Adipose tissue (tissue), 3 donors: ENCODE data around the gene ARPC1B. TPM values are rescaled to one million over a fixed set of nuclear protein-coding genes. Genes with fewer than 3 reads are reported as not detected.
"Not testable (repeated sequence)": the region's sequence is repeated elsewhere in the genome, so short reads cannot be mapped to it uniquely, and the experiment has no call there.

Source experiments
- H3K27ac ChIP-seq: one replicate; pipeline ENCODE4 v1.5.1; 2013; ENCODE audit warnings: low read depth, low read length
- WGBS, 3 donors: extraction: QIAGEN DNeasy Blood & Tissue Kit; methylation state at CpG; one replicate each; pipeline ENCODE4 v1.1.7; 2013; 5-methylcytosine and 5-hydroxymethylcytosine counted together
- polyA plus RNA-seq, 3 donors: library from polyadenylated mRNA; stranded (reverse); fragments of 200-250 nt; gene quantifications; one replicate each; pipeline ENCODE4 v1.2.3, GENCODE V29; 2013
- donor health status: healthy with polysubstance abuse.
- donor health status: Bipolar disorder and iron deficiency.
- donor health status: healthy.

Gene ARPC1B
- polyA plus RNA-seq, 3 donors, result 62.2 to 282 (median 234) TPM

GRCh38 chr7:99399597-99399996 lies 25.1 kb downstream of the ARPC1B start:
- 76 to 83% (median 76%) methylated on average over 6 of the region's 6 CpGs for WGBS, 3 donors
- H3K27ac ChIP-seq, result no peak overlapping the region

GRCh38 chr7:99402854-99403253 lies 28.3 kb downstream of the ARPC1B start:
- 95 to 100% (median 96%) methylated on average over 2 to 3 of the region's 3 CpGs for WGBS, 3 donors
- H3K27ac ChIP-seq, result no peak overlapping the region

GRCh38 chr7:99403764-99404163 lies 29.2 kb downstream of the ARPC1B start:
- 46 to 93% (median 92%) methylated on average over 5 of the region's 5 CpGs for WGBS, 3 donors

DNA sequence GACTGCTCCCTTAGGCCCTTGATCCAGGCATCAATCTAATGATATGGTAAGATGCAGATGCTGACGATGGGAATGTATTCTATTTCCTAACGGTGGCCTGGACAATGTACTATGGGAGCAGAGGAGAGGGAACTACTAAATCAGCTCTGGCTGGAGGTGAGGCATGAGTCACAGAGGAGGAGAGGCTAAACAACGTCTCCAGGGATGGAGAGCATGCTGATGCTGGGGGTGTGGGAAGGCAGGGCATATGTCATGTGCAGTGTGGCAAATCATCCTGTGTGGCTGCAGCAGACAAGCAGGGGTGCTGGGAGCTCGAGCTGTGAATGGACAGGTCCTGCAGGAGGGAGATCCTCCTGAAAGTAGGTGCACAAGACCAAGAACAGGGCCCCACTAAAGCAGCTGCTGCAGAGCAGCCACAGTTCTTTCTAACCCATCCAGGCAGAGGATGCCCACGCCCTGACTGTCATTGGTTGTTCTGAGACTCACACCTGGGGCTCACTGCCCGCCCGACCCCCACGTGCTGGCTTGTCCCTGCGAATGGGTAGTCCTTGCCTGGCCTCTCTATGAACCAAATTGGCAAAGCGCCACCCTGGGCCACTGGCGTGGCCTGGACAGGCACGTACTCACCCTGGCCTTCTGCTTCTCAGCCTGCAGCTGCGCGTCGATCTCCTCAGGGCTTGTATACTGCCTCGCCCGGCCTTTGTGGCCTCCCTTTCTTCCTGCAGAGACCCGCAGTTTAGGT lies 29.9 kb downstream of the ARPC1B start:
- no peak overlapping the region for H3K27ac ChIP-seq
- WGBS, 3 donors, result 73 to 83% (median 77%) methylated on average over 18 of the region's 18 CpGs

More at GRCh38 chr7:99403764-99404163, 29.2 kb downstream of the ARPC1B start:
- H3K27ac ChIP-seq, result no peak overlapping the region

DNA sequence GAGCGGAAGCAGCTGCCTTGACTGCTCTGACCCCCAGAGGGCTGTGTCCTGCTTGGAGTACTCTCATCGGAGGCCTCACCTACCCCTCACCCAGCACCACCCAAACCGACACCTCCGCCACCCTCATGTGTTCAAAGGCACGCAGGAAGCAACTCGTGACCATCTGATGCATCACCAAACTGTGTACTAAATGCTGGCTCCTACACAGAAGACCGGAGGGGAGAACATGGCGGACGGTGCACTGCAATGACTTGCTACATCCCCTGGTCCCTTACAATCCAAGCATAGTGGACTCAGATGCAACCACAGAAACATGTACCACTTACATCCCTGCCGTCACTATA lies 30.4 kb downstream of the ARPC1B start:
- WGBS, 3 donors, result 89 to 94% (median 94%) methylated on average over 10 of the region's 10 CpGs
- no peak overlapping the region for H3K27ac ChIP-seq

GRCh38 chr7:99406557-99406956 lies 32.0 kb downstream of the ARPC1B start:
- 53 to 65% (median 61%) methylated on average over 1 of the region's 1 CpG for WGBS, 3 donors
- no peak overlapping the region for H3K27ac ChIP-seq

DNA sequence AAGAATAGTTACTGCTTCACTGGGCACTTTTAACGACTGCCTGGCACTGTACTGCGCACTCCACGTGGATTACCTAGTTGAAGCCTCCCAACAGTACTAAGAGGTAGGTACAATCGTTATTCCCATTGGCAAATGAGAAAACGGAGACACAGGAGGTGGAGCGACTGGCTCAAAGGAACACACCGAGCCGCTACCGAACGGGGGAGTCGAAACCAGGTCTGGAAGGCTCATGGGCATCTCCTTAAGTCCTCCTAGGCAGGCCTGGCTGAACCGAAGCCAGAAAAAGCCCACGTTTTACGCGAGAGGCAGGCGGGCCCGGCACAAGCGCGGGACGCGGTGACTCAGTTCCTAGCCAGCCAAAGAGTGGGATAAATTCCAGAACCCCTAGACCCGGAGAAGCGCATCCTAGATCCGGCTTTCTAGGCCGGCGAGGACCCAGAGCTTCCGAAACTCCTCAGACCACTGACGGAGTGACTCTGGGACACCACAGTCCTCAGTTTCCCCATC lies 33.4 kb downstream of the ARPC1B start:
- WGBS, 3 donors, result 0% methylated on average over 28 of the region's 28 CpGs
- H3K27ac ChIP-seq, result peak overlapping the region; percentile 97

DNA sequence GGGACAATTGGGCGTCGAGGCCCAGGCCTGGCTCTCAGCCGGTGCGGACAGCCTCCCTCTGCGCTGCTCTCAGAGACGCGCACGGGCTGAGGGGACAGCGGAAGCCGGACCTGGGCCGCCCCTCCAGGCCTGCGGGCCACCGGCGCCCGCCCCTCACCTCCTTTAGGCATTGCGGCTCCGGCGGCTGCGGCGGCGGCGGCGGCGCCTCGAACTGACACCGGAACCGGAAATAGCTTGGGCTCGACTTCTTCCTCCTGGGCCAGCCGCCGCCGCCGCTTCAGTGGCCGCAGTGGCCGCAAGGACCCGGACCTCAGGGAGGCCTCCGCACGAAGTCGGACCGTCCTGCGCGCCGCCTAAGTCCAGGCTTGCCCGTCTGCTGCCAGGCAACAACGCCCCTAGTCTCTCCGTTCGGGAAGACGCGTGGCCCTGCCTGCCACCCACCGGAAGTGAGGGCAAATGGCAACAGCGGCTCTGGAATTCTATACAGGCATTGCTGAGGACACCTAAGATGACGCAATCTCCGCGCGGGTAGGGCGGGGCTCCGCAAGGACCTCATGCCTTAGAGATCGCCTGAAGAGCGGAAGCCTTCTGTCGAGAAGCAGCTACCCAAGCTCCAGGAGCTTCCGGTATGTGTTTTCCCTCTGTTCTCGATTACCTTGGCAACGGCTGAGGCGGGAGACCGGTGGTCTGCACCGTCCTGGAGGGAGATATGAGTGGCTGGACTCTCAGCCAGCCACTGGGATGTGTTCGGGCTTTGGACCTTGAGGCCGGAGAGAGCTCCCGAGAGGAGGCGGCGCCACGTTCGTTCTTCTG lies 34.1 kb downstream of the ARPC1B start, which contains the start of the genes BUD31 and PDAP1:
TSS of gene BUD31 (plus strand) at position 591 of the 813 bp plus-strand sequence. CDS start 2,124 bp downstream, outside the sequence.
TSS of gene PDAP1 (minus strand) at position 219 of the 813 bp plus-strand sequence. CDS start at position 170, 49 bp downstream.
- WGBS, 3 donors, result 0 to 1% (median 0%) methylated on average over 70 to 72 of the region's 72 CpGs
- peak within 1 kb of the TSS; percentile 97 for H3K27ac ChIP-seq

GRCh38 chr7:99409192-99409572 lies 34.7 kb downstream of the ARPC1B start:
- H3K27ac ChIP-seq, result peak overlapping the region; percentile 97
- 0% methylated on average over 18 of the region's 18 CpGs for WGBS, 3 donors

DNA sequence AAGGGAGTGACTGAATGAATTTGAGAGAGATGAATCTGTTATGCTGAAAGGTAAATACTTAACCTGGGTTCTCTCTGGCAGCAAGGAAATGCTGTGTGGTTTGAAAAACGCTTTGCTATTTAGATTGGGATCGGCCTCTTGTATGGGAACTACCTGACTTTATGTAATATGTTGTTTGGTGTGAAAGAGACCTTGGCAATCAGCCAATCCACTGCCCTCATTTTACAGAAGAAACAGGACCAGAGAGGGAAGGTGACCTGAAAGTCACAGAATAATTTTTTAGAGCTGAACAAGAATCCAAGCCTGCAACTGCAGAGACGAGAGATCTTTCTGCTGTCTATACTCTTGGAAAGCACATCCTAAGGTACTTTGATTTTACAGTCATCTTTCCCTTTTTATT lies 35.3 kb downstream of the ARPC1B start:
- WGBS, 3 donors, result 23 to 36% (median 31%) methylated on average over 3 of the region's 3 CpGs
- H3K27ac ChIP-seq, result no peak overlapping the region

DNA sequence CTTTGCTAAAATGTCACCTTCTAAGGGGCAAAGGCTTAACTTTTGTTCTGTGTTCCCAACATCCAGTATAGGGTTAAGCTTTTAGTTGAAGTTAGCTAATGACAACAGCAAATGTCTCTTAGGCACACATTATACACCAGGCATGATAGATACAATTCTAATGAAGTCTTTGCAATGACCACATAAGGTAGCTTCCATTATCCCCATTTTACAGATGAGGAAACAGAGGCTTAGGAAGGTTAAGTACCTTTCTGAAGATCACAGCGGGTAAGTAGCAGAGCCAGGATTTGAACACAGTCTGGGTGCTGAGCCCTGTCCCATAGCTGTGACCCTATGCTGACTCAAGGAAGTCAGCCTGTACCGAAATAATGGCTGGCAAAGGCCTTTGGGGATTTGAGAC lies 36.1 kb downstream of the ARPC1B start:
- 88 to 97% (median 95%) methylated on average over 2 of the region's 2 CpGs for whole genome bisulfite sequencing, 3 donors
- no peak overlapping the region for H3K27ac ChIP-seq

- WGBS, 3 donors, result 53 to 68% (median 59%) methylated on average over 17 of the region's 17 CpGs
- H3K27ac ChIP-seq, result not testable (repeated sequence)
Observed at GRCh38 chr7:99415513-99416127, 41.1 kb downstream of the ARPC1B start.

DNA sequence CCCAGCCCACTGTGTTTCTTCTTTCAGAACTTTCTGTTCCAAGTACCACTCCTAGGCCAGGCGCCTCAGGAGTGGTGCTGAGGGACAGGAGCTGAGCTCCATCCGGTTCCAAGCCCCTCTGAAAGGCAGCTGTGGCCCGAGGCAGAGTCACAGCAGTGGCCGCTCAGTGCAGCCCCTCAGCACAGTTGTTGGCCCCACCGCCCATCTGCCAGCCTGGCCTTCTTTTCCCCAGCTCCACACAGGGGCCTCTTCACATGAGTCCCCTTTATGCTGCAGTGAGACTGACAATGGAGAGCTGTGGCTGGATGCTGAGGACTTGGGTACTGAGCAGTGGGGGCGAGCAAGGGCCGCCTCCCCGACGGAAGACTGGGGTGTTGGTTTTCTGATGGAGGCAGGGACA lies 43.7 kb downstream of the ARPC1B start:
- no peak overlapping the region for H3K27ac ChIP-seq
- WGBS, 3 donors, result 91 to 93% (median 92%) methylated on average over 9 of the region's 9 CpGs

DNA sequence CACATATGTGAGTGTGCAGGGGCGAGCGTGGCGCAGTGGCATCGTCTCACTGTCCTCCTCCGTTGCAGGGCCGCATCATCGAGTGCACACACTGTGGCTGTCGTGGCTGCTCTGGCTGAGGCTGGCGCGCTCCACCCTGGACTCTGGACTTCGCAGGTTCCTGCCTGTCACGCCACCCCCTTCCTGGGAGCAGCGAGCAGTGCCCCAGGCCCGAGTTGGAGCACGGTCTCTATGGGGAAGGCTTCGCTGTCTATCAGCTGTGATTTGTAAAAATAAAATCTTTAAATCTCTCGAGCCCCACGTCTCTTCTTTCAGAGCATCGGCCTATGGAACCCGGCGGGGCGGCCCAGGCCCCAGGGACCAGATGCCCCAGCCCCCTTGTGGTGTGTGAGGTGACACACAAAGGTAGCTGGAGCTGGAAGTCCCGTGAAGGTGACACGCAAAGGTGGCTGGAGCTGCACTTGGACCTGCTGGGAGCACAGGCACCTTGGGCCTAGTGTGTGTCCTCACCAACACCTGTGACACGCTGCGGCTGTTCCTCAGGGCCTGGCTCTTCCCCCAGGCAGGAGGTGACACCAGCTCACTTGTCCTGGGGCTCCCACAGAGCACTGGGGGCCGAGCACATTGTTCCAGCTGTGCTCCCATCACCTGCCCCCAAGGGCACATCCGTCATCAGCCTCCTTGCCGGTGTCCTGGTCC lies 44.9 kb downstream of the ARPC1B start:
- WGBS, 3 donors, result 85 to 90% (median 88%) methylated on average over 26 to 29 of the region's 29 CpGs
- H3K27ac ChIP-seq, result no peak overlapping the region

DNA sequence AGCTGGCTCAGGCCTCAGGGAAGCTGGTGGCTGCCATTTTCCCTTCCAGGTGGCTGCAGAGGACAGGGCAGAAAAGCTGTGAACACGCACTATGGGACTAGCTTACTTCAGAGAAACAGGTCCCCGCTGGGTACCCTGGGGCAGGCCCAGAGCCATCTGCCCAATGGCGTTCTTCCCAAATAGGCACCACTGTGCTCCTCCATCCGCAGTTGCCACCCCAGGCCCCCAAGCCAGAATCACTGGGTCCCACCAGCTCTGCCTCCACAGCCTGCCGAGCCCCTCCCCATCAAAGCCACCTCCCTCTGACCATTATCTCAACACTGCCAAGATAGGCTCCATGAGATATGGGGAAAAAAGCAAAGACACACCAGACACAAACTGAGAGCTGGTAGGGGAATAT lies 45.7 kb downstream of the ARPC1B start:
- H3K27ac ChIP-seq, result no peak overlapping the region
- WGBS, 3 donors, result 87 to 95% (median 89%) methylated on average over 4 to 5 of the region's 5 CpGs

DNA sequence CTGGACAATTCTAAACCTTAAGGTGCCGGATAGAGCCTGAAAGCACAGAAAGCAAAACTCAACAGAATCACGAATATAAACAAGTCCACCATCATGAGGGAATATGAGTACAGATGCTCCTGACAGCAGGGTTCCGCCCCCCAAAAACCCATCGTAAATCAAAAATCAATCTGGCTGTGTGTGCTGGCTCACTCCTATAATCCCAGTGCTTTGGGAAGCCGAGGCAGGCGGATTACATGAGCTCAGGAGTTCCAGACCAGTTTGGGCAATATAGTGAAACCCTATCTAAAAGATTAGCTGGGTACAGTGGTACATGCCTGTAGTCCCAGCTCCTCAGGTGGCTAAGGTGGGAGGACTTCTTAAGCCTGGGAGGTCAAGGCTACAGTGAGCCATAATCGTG lies 46.5 kb downstream of the ARPC1B start:
- H3K27ac ChIP-seq, result no peak overlapping the region
- 85 to 90% (median 88%) methylated on average over 7 of the region's 7 CpGs for WGBS, 3 donors

GRCh38 chr7:99422186-99422585 lies 47.7 kb downstream of the ARPC1B start:
- no peak overlapping the region for H3K27ac ChIP-seq
- 88 to 94% (median 90%) methylated on average over 11 of the region's 11 CpGs for WGBS, 3 donors

DNA sequence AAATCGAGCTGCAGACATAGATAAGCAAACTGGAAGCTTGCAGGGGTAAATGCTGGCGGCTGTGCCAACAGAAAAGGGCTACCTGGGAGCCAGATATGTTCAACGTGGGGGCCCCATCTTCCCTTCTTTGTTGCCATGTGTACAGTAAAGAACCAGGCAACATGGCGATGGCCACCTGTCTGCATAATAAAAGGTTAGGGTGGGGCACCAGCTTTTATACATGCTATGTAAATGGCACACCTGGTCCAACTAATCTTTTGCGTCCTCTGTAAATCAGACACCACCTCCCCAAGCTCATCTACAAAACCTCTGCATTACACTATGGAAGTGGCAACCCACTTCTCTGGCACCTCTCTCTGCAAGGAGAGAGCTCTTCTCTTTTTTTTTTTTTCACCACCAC lies 48.1 kb downstream of the ARPC1B start:
- 78 to 88% (median 81%) methylated on average over 5 of the region's 5 CpGs for WGBS, 3 donors
- H3K27ac ChIP-seq, result no peak overlapping the region
